ENCODE data around the gene AHRR. TPM values are rescaled to one million over a fixed set of nuclear protein-coding genes. Genes with fewer than 3 reads are reported as not detected.

Gene AHRR
- total and polyA plus RNA-seq, 10 of the 15 experiments (the other 5 are each of a cell fraction or from before 2014, with no cell fraction given): 0.90 to 35.2 (median 19.2) TPM

DNA sequence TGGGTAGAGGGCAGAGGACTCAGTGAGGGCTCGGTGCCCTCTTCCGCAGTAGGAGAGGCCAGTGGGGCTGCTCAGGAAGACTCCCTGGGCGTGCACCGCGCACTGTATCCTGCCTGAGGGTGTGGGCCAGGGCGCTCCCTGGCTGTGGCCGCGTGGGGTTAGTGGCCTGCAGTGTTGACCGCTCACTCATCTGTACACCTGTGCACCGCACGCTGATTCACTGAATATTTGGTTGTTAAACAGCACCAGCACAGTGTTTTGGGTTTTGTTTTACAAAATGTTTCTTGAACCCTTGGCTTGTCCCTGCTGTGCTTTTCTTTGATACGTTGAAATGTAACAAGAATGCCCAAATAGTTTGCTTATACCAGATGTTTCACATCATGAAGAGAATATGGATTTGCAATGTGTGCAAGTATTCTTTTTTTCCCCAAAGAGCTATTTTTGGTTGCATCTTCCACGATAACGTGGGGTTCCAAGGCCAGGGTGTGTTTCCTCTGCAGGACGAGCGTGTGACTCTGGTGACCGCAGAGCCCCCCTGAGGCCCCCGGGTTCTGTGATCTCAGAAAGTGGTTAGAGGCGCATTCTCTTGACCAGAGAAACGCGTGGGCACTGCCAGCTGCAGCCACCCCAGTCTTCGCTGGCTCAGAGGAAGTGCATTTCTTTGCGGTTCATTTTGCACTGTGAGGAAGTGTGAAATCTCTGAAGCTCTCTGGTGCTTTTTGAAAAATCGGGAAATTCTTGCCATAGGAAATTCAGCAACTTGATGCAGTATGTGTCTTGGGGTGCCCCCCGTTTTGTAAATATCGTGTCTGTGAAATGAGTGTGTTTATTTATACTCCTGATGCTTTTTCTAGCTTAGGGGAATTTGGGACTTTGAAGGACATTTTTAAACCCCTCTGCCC is 46.9 kb downstream of the AHRR start (continued):
- TF ChIP-seq TCF3 (IDR thresholded peaks at IDR 0.05; ENCODE audit: borderline replicate concordance, insufficient read depth, low read depth, low read length) (peak; percentile 99), MXI1 (IDR thresholded peaks at IDR 0.05; ENCODE audit: low read depth, low read length) (no peak), TARDBP (IDR thresholded peaks at IDR 0.05; ENCODE audit: borderline replicate concordance) (peak; percentile 82), ZNF384 (IDR thresholded peaks at IDR 0.05; ENCODE audit: borderline replicate concordance, low read depth, low read length) (no peak), ATF7 (IDR thresholded peaks at IDR 0.05; ENCODE audit: low read depth) (peak; percentile 83), CEBPB (IDR thresholded peaks at IDR 0.05; ENCODE audit: borderline replicate concordance in 1 of 2, low read depth in 2 of 2, low read length in 2 of 2) (no peak), CBX3 (IDR thresholded peaks at IDR 0.05; ENCODE audit: borderline replicate concordance, low read depth) (no peak)

DNA sequence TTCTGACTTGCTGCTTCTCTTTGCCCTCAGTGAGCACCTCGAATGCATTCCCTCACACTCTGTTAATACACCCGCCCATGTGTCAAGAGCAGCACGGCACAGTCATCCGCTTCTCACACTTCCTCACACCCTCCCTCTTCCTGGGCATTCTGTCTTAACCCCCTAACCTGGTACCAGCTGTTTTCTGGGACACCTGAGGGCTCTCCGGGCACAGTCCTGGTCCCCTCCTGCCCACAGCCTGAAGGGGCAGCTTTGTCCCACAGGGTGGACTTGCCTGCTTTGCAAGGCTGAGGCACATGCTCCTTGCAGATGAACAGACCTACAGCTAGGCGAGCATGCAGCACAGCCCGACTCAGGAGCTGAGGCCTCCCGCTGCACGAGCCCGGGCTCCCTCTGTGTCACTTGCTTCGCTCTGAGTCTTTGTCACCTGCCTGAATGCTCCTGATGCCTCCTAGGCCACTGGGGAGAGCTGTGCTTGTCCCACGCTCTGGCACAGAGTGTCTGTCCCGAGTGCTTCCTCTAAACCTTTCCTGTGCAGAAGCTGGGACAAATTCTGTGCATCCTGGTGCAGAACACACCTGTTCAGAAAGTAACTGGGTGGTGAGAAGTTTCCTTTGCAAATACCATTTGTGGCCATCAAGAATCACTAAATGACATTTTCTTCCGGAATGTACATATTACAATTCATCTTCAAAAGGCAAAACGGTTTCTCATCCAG is 47.8 kb downstream of the AHRR start:
- peak; percentile 47 for ATAC-seq
- Histone ChIP-seq H3K4me3 (peak overlapping the region; percentile 7; the same call in 1 of the 2 replicates), H4K20me1 (ENCODE audit: control insufficient read depth, insufficient read depth) (no peaks in the 10 kb centered on the region), H3K4me2 (ENCODE audit: control insufficient read depth, insufficient read depth) (peak overlapping the region; percentile 78), H3K27me3 (replicated peaks in 1 of 2; ENCODE audit: control insufficient read depth in 2 of 2, insufficient read depth in 2 of 2, low read length in 1 of 2) (no peaks in the 10 kb centered on the region), H2AFZ (ENCODE audit: control insufficient read depth, low read depth, low read length) (no peak overlapping the region), H3K27ac (ENCODE audit: control insufficient read depth, insufficient read depth) (peak overlapping the region; percentile 98), H3K9me3 (replicated peaks; ENCODE audit: control insufficient read depth, insufficient read depth, low read length) (no peaks in the 10 kb centered on the region; the same call in 2 of the 3 replicates), H3K4me1 (ENCODE audit: control insufficient read depth, insufficient read depth, low read length) (peaks cover 67% of the 10 kb centered on the region), H3K36me3 (ENCODE audit: control insufficient read depth in 2 of 2, insufficient read depth in 2 of 2, low read length in 1 of 2) (peaks cover 16 to 35% of the 10 kb centered on the region in 2 experiments), H3K9ac (ENCODE audit: control insufficient read depth, insufficient read depth, low read length) (peak overlapping the region; percentile 67), H3K79me2 (ENCODE audit: control insufficient read depth, insufficient read depth, low read length) (peaks cover 44% of the 10 kb centered on the region)
- peak; percentile 41 for FAIRE-seq
- ChIA-PET SMC1A (ENCODE audit: uncharacterized antibody, unreplicated experiment) (interaction anchor here (0.7 to 2.1 kb wide), 11 partner anchors 8 to 274 kb away, joined by 3 to 10 read pairs (median 5); no protein-coding TSS in a partner anchor), POLR2A (interaction anchor here (0.5 to 2.1 kb wide), 7 partner anchors 9 to 56 kb away, joined by 3 to 12 read pairs (median 4); no protein-coding TSS in a partner anchor), RAD21 (ENCODE audit: unreplicated experiment) (interaction anchor here (0.7 to 1.7 kb wide), 13 partner anchors 12 to 151 kb away, joined by 3 to 9 read pairs (median 6); partner anchors contain the start of genes AHRR, CCDC127 and SDHA), CTCF (interaction anchor here (0.8 to 3.1 kb wide), 7 partner anchors 34 to 77 kb away, joined by 3 to 15 read pairs (median 4); partner anchors contain the start of gene AHRR)
- BruUV-seq (replicated peaks): no TSS peak
- DNase-seq (ENCODE audit: low read depth, low spot score): peak; percentile 40
- intact Hi-C loops (cut with micrococcal nuclease; ENCODE audit: unreplicated experiment) (loop anchor here (2.0 kb wide), 2 partner anchors 33 to 55 kb away; no protein-coding TSS in a partner anchor), in situ Hi-C loops (cut with MboI) (no loop called here)
- 45% methylated on average over 15 of the region's 15 CpGs for WGBS (ENCODE audit: insufficient coverage, insufficient replicate concordance, low lambda C conversion rate, missing lambda C conversion rate)
- TF ChIP-seq, protein P1, sequence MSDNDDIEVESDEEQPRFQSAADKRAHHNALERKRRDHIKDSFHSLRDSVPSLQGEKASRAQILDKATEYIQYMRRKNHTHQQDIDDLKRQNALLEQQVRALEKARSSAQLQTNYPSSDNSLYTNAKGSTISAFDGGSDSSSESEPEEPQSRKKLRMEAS (IDR thresholded peaks at IDR 0.05; ENCODE audit: low read depth, low read length): peak; percentile 23; the same call in 1 of the 2 replicates
- TF ChIP-seq DPF2 (IDR thresholded peaks at IDR 0.05) (0 out of 2 replicates have a peak, but pooled peaks have one; percentile 2), SPI1 (IDR thresholded peaks at IDR 0.05; ENCODE audit: borderline replicate concordance, insufficient read depth, low read depth, low read length) (peak; percentile 41; the same call in 1 of the 2 replicates), IKZF1 (conservative IDR thresholded peaks at IDR 0.05) (no peak), SRF (IDR thresholded peaks at IDR 0.05; ENCODE audit: low read depth in 2 of 2, low read length in 2 of 2) (no peak)
- TF ChIP-seq, protein P2, sequence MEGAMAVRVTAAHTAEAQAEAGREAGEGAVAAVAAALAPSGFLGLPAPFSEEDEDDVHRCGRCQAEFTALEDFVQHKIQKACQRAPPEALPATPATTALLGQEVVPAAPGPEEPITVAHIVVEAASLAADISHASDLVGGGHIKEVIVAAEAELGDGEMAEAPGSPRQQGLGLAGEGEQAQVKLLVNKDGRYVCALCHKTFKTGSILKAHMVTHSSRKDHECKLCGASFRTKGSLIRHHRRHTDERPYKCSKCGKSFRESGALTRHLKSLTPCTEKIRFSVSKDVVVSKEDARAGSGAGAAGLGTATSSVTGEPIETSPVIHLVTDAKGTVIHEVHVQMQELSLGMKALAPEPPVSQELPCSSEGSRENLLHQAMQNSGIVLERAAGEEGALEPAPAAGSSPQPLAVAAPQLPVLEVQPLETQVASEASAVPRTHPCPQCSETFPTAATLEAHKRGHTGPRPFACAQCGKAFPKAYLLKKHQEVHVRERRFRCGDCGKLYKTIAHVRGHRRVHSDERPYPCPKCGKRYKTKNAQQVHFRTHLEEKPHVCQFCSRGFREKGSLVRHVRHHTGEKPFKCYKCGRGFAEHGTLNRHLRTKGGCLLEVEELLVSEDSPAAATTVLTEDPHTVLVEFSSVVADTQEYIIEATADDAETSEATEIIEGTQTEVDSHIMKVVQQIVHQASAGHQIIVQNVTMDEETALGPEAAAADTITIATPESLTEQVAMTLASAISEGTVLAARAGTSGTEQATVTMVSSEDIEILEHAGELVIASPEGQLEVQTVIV (IDR thresholded peaks at IDR 0.05; ENCODE audit: borderline replicate concordance, partially characterized antibody): no peak

Measured in GM12878 (cell line).